ENCODE data around the gene MLC1.

Gene MLC1

GRCh38 chr22:50049299-50050195 is 35.7 kb downstream of the MLC1 start:
- no peaks in the 10 kb centered on the region for H3K36me3 Mint-ChIP-seq (ENCODE audit: low read depth)
- peaks cover 11% of the 10 kb centered on the region for H3K9me3 Mint-ChIP-seq
- H3K4me3 Mint-ChIP-seq: no peak overlapping the region
- no peaks in the 10 kb centered on the region for H3K27me3 Mint-ChIP-seq (ENCODE audit: low read depth)
- no peak overlapping the region for H3K27ac Mint-ChIP-seq
- no peak for DNase-seq (ENCODE audit: low spot score)
- peaks cover 1% of the 10 kb centered on the region for H3K4me1 Mint-ChIP-seq (ENCODE audit: low read depth)

- peaks cover 5% of the 10 kb centered on the region for H3K4me1 Mint-ChIP-seq (ENCODE audit: low read depth)
- no peaks in the 10 kb centered on the region for H3K36me3 Mint-ChIP-seq (ENCODE audit: low read depth)
- H3K4me3 Mint-ChIP-seq: no peak overlapping the region
- H3K27ac Mint-ChIP-seq: no peak overlapping the region
- H3K27me3 Mint-ChIP-seq (ENCODE audit: low read depth): no peaks in the 10 kb centered on the region
- H3K9me3 Mint-ChIP-seq: peaks cover 9% of the 10 kb centered on the region
- no peak for DNase-seq (ENCODE audit: low spot score)
Observed at GRCh38 chr22:50048836-50049235, 36.4 kb downstream of the MLC1 start.

- Mint-ChIP-seq H3K27ac (no peak overlapping the region), H3K4me1 (ENCODE audit: low read depth) (peaks cover 5% of the 10 kb centered on the region), H3K9me3 (peaks cover 5% of the 10 kb centered on the region), H3K4me3 (no peak overlapping the region), H3K27me3 (ENCODE audit: low read depth) (no peaks in the 10 kb centered on the region), H3K36me3 (ENCODE audit: low read depth) (no peaks in the 10 kb centered on the region)
- DNase-seq (ENCODE audit: low spot score): no peak
Observed at GRCh38 chr22:50048061-50048765, 37.0 kb downstream of the MLC1 start.

- Mint-ChIP-seq H3K4me1 (ENCODE audit: low read depth) (peaks cover 5% of the 10 kb centered on the region), H3K4me3 (no peak overlapping the region), H3K27me3 (ENCODE audit: low read depth) (peaks cover 2% of the 10 kb centered on the region), H3K36me3 (ENCODE audit: low read depth) (no peaks in the 10 kb centered on the region), H3K27ac (no peak overlapping the region), H3K9me3 (peaks cover 3% of the 10 kb centered on the region)
- no peak for DNase-seq (ENCODE audit: low spot score)
Observed at GRCh38 chr22:50047346-50047745, 37.9 kb downstream of the MLC1 start.

GRCh38 chr22:50046481-50047245 is 38.6 kb downstream of the MLC1 start:
- H3K27ac Mint-ChIP-seq: no peak overlapping the region
- no peak overlapping the region for H3K4me3 Mint-ChIP-seq
- peaks cover 2% of the 10 kb centered on the region for H3K27me3 Mint-ChIP-seq (ENCODE audit: low read depth)
- H3K9me3 Mint-ChIP-seq: no peaks in the 10 kb centered on the region
- no peaks in the 10 kb centered on the region for H3K36me3 Mint-ChIP-seq (ENCODE audit: low read depth)
- H3K4me1 Mint-ChIP-seq (ENCODE audit: low read depth): peaks cover 5% of the 10 kb centered on the region
- DNase-seq (ENCODE audit: low spot score): no peak

GRCh38 chr22:50046019-50046415 is 39.2 kb downstream of the MLC1 start:
- Mint-ChIP-seq H3K4me3 (no peak overlapping the region), H3K27ac (no peak overlapping the region), H3K27me3 (ENCODE audit: low read depth) (peaks cover 2% of the 10 kb centered on the region), H3K4me1 (ENCODE audit: low read depth) (peaks cover 5% of the 10 kb centered on the region), H3K9me3 (no peaks in the 10 kb centered on the region), H3K36me3 (ENCODE audit: low read depth) (no peaks in the 10 kb centered on the region)
- DNase-seq (ENCODE audit: low spot score): no peak

- Mint-ChIP-seq H3K36me3 (ENCODE audit: low read depth) (no peaks in the 10 kb centered on the region), H3K4me1 (ENCODE audit: low read depth) (peaks cover 5% of the 10 kb centered on the region), H3K27ac (no peak overlapping the region), H3K9me3 (no peaks in the 10 kb centered on the region), H3K27me3 (ENCODE audit: low read depth) (peaks cover 2% of the 10 kb centered on the region), H3K4me3 (no peak overlapping the region)
- DNase-seq (ENCODE audit: low spot score): no peak
Observed at GRCh38 chr22:50045211-50046018, 39.8 kb downstream of the MLC1 start.

GRCh38 chr22:50044485-50045118 is 40.6 kb downstream of the MLC1 start:
- Mint-ChIP-seq H3K4me3 (no peak overlapping the region), H3K4me1 (ENCODE audit: low read depth) (peaks cover 5% of the 10 kb centered on the region), H3K27ac (no peak overlapping the region), H3K9me3 (no peaks in the 10 kb centered on the region), H3K27me3 (ENCODE audit: low read depth) (peaks cover 2% of the 10 kb centered on the region), H3K36me3 (ENCODE audit: low read depth) (no peaks in the 10 kb centered on the region)
- no peak for DNase-seq (ENCODE audit: low spot score)

- no peaks in the 10 kb centered on the region for H3K36me3 Mint-ChIP-seq (ENCODE audit: low read depth)
- no peak overlapping the region for H3K27ac Mint-ChIP-seq
- H3K27me3 Mint-ChIP-seq (ENCODE audit: low read depth): peaks cover 4% of the 10 kb centered on the region
- no peak overlapping the region for H3K4me3 Mint-ChIP-seq
- H3K4me1 Mint-ChIP-seq (ENCODE audit: low read depth): peaks cover 5% of the 10 kb centered on the region
- no peaks in the 10 kb centered on the region for H3K9me3 Mint-ChIP-seq
- DNase-seq (ENCODE audit: low spot score): no peak
Observed at GRCh38 chr22:50041361-50042065, 43.7 kb downstream of the MLC1 start.

GRCh38 chr22:50040717-50041116 is 44.5 kb downstream of the MLC1 start:
- H3K9me3 Mint-ChIP-seq: no peaks in the 10 kb centered on the region
- no peak overlapping the region for H3K4me3 Mint-ChIP-seq
- H3K27me3 Mint-ChIP-seq (ENCODE audit: low read depth): peaks cover 4% of the 10 kb centered on the region
- DNase-seq (ENCODE audit: low spot score): no peak
- H3K27ac Mint-ChIP-seq: no peak overlapping the region
- no peaks in the 10 kb centered on the region for H3K36me3 Mint-ChIP-seq (ENCODE audit: low read depth)
- peaks cover 5% of the 10 kb centered on the region for H3K4me1 Mint-ChIP-seq (ENCODE audit: low read depth)

GRCh38 chr22:50039669-50040443 is 45.4 kb downstream of the MLC1 start:
- DNase-seq (ENCODE audit: low spot score): no peak
- Mint-ChIP-seq H3K27me3 (ENCODE audit: low read depth) (peaks cover 4% of the 10 kb centered on the region), H3K4me1 (ENCODE audit: low read depth) (peaks cover 5% of the 10 kb centered on the region), H3K9me3 (no peaks in the 10 kb centered on the region), H3K4me3 (no peak overlapping the region), H3K27ac (no peak overlapping the region), H3K36me3 (ENCODE audit: low read depth) (no peaks in the 10 kb centered on the region)
